K562 (cell line): Measurements from ENCODE around the gene TTC23L. TPM values are rescaled to one million over a fixed set of nuclear protein-coding genes. Genes with fewer than 3 reads are reported as not detected.

ENCODE experiments used
- C11orf30 ChIP-seq: fragments of 450-650 bp; IDR thresholded peaks from 2 replicates; pipeline ENCODE4 v1.6.1; 2016; ENCODE audit warnings: low read depth, mild to moderate bottlenecking
- CBFB ChIP-seq: sonication (generic); formaldehyde crosslinking; IDR thresholded peaks from 2 replicates; pipeline ENCODE4 v1.4.0; 2020; ENCODE audit warnings: mild to moderate bottlenecking, missing genetic modification reagents
- CEBPZ ChIP-seq: fragments of 150-350 bp; IDR thresholded peaks from 2 replicates; pipeline ENCODE4 v1.6.1; 2014; ENCODE audit warnings: low read depth, mild to moderate bottlenecking, low read length, borderline replicate concordance
- CGGBP1 ChIP-seq: fragments of 250-450 bp; sonication (Bioruptor Pico); IDR thresholded peaks from 2 replicates; pipeline ENCODE4 v1.9.0; 2021; ENCODE audit warnings: mild to moderate bottlenecking
- E2F6 ChIP-seq, 2 experiments: IDR thresholded peaks; 2 replicates each; pipeline ENCODE4 v1.6.1; 2011; ENCODE audit warnings: borderline replicate concordance in 1 of 2, control low read depth in 1 of 2, low read depth in 1 of 2, low read length in 1 of 2, mild to moderate bottlenecking in 1 of 2, mixed read lengths in 1 of 2, moderate library complexity in 1 of 2; ENCODE audit not compliant: insufficient read depth in 1 of 2, insufficient read length in 1 of 2, poor library complexity in 1 of 2, severe bottlenecking in 1 of 2; ENCODE audit errors: extremely low read depth in 1 of 2
- MLLT1 ChIP-seq, 2 experiments: fragments of 450-650 bp; IDR thresholded peaks; 2 replicates each; pipeline ENCODE4 v1.6.1; 2016
- PCBP2 ChIP-seq: fragments of 200-400 bp; formaldehyde crosslinking; IDR thresholded peaks from 2 replicates; pipeline ENCODE4 v1.6.1; 2018; ENCODE audit warnings: low read length, low read depth, mild to moderate bottlenecking, moderate library complexity; ENCODE audit not compliant: poor library complexity, severe bottlenecking
- RBM34 ChIP-seq: fragments of 200-400 bp; formaldehyde crosslinking; IDR thresholded peaks from 2 replicates; pipeline ENCODE4 v1.6.1; 2018; ENCODE audit warnings: low read length, borderline replicate concordance; ENCODE audit not compliant: insufficient read depth
- SRSF7 ChIP-seq: fragments of 200-400 bp; formaldehyde crosslinking; optimal IDR thresholded peaks from 2 replicates; pipeline ENCODE3; 2017; ENCODE audit warnings: mild to moderate bottlenecking, low read depth, low read length
- TARDBP ChIP-seq: fragments of 450-650 bp; IDR thresholded peaks from 2 replicates; pipeline ENCODE4 v1.6.1; 2016
- TGIF2 ChIP-seq: sonication (generic); formaldehyde crosslinking; IDR thresholded peaks from 2 replicates; pipeline ENCODE4 v1.8.1; 2022; ENCODE audit warnings: mild to moderate bottlenecking, missing genetic modification reagents, moderate library complexity
- WHSC1 ChIP-seq: IDR thresholded peaks from one replicate; pipeline ENCODE4 v1.6.1; 2012; ENCODE audit warnings: low read length, control low read depth, inconsistent platforms
- ZNF384 ChIP-seq: IDR thresholded peaks from 2 replicates; pipeline ENCODE4 v1.6.1; 2012; ENCODE audit warnings: low read depth, low read length, improper control_type of control experiment
- ZNF511 ChIP-seq: sonication (generic); formaldehyde crosslinking; IDR thresholded peaks from 2 replicates; pipeline ENCODE4 v1.8.0; 2022; ENCODE audit warnings: mild to moderate bottlenecking, missing genetic modification reagents
- ZNF57 ChIP-seq: fragments of 450-650 bp; formaldehyde crosslinking; IDR thresholded peaks from 2 replicates; pipeline ENCODE4 v1.4.0; 2020; ENCODE audit warnings: mild to moderate bottlenecking, moderate library complexity
- ZNF740 ChIP-seq, 3 experiments: fragments of 200-800 bp in 1 of 3; sonication (Bioruptor generic) in 1 of 3; sonication (generic) in 1 of 3; formaldehyde crosslinking in 1 of 3; IDR thresholded peaks; 2 replicates each; pipeline versions ENCODE4 v1.6.1 to v1.8.0; 2016 to 2022; ENCODE audit warnings: mild to moderate bottlenecking in 2 of 3, missing compliant biosample characterization in 2 of 3, missing genetic modification characterization in 2 of 3, missing genetic modification reagents in 1 of 3
- ZNF764 ChIP-seq: fragments of 250-450 bp; sonication (Bioruptor Pico); IDR thresholded peaks from 2 replicates; pipeline ENCODE4 v1.4.0; 2020; ENCODE audit warnings: low read depth, mild to moderate bottlenecking, moderate library complexity
- polyA plus RNA-seq, 8 experiments: library from polyadenylated mRNA; depleted of rRNA in 4 of 8; stranded (reverse) in 5 of 8; unstranded in 3 of 8; fragments of >200 nt; fragmentation: Nextera tagmentation in 2 of 8; fragmentation: Illumina TruSeq in 1 of 8; extraction: Ambion mirVana in 2 of 8; extraction: Trizol in 1 of 8; gene quantifications; 2 replicates each; pipeline versions ENCODE4 v1.2.1 to v1.2.3, GENCODE V29; 2011 to 2014; ENCODE audit warnings: inconsistent platforms in 1 of 8, missing spikeins in 1 of 8
- total RNA-seq, 7 experiments: library from RNA; depleted of rRNA in 6 of 7; stranded (reverse); fragments of >200 nt in 6 of 7; fragmentation: Illumina TruSeq in 2 of 7; extraction: Trizol in 2 of 7; gene quantifications; 2 replicates each; pipeline versions ENCODE4 v1.2.1 to v1.2.3, GENCODE V29; 2011 to 2021; ENCODE audit warnings: low replicate concordance in 1 of 7

Gene TTC23L
- total and polyA plus RNA-seq, 9 of the 15 experiments (the other 6 are each of a cell fraction or from before 2014, with no cell fraction given), result 0.03 to 0.32 (median 0.14) TPM; not detected in 2

GRCh38 chr5:34923694-34924461, 84.9 kb downstream of the TTC23L start (continued):
- TF ChIP-seq ZNF740 (CRISPR knock-in tag; IDR thresholded peaks at IDR 0.05), result no peak
- TF ChIP-seq ZNF740 (tag; IDR thresholded peaks at IDR 0.05), result no peak
- no peak for TF ChIP-seq CEBPZ
- no peak for TF ChIP-seq PCBP2
- no peak for TF ChIP-seq ZNF384
- peak; percentile 86 for TF ChIP-seq C11orf30
- TF ChIP-seq TARDBP, result no peak
- no peak for TF ChIP-seq ZNF57 (CRISPR knock-in tag)
- no peak for TF ChIP-seq CGGBP1 (CRISPR knock-in tag)
- no peak for TF ChIP-seq WHSC1
- TF ChIP-seq TGIF2 (CRISPR knock-in tag), result no peak
- no peak for TF ChIP-seq E2F6 (IDR thresholded peaks at IDR 0.05; ENCODE audit: borderline replicate concordance in 1 of 2, extremely low read depth in 1 of 2, insufficient read depth in 1 of 2, insufficient read length in 1 of 2, low read depth in 1 of 2, low read length in 1 of 2, poor library complexity in 1 of 2, severe bottlenecking in 1 of 2)
- TF ChIP-seq SRSF7, result no peak
- no peak for TF ChIP-seq CBFB (CRISPR knock-in tag)
- TF ChIP-seq ZNF764 (CRISPR knock-in tag), result no peak
- no peak for TF ChIP-seq ZNF511
- peak in 1 of 2 experiments; percentile 69; a peak in 2 of 4 replicates for TF ChIP-seq MLLT1 (IDR thresholded peaks at IDR 0.05)
- TF ChIP-seq RBM34, result no peak
